Skeletal muscle satellite cell (primary cell): ENCODE data around the gene RIT1.
A peak's percentile ranks its signal among the peaks of the same experiment; 100 is the strongest.
"Not testable (repeated sequence)": the region's sequence is repeated elsewhere in the genome, so short reads cannot be mapped to it uniquely, and the experiment has no call there.

Experiments
- H3K27me3 ChIP-seq: 2 replicates; pipeline ENCODE4 v1.7.0; 2013; ENCODE audit warnings: low read length; ENCODE audit not compliant: control insufficient read depth, insufficient read depth
- H3K36me3 ChIP-seq: 2 replicates; pipeline ENCODE4 v1.7.0; 2013; ENCODE audit warnings: mild to moderate bottlenecking, control low read depth, low read length; ENCODE audit not compliant: insufficient read depth
- H3K4me1 ChIP-seq: 2 replicates; pipeline ENCODE4 v1.7.0; 2013; ENCODE audit warnings: low read length; ENCODE audit not compliant: control insufficient read depth, insufficient read depth
- H3K4me2 ChIP-seq: 2 replicates; pipeline ENCODE4 v1.7.0; 2013; ENCODE audit warnings: mild to moderate bottlenecking, low read length
- H3K4me3 ChIP-seq: 2 replicates; pipeline ENCODE4 v1.7.0; 2013; ENCODE audit warnings: low read length
- H3K9ac ChIP-seq: 2 replicates; pipeline ENCODE4 v1.7.0; 2013; ENCODE audit warnings: mild to moderate bottlenecking, low read depth, low read length, moderate library complexity
- H3K9me3 ChIP-seq: replicated peaks from 2 replicates; pipeline ENCODE4 v1.7.0; 2013; ENCODE audit warnings: mild to moderate bottlenecking, control low read depth, low read length

RIT1 gene

GRCh38 chr1:155931332-155932038, 20.3 kb upstream of the RIT1 start:
- peak overlapping the region; percentile 47 for H3K9ac ChIP-seq
- H3K9me3 ChIP-seq, result no peaks in the 10 kb centered on the region
- no peaks in the 10 kb centered on the region for H3K27me3 ChIP-seq
- peak overlapping the region; percentile 53 for H3K4me3 ChIP-seq
- H3K4me1 ChIP-seq, result peaks cover 33% of the 10 kb centered on the region
- peaks cover 65% of the 10 kb centered on the region for H3K36me3 ChIP-seq
- H3K4me2 ChIP-seq, result peak overlapping the region; percentile 97

GRCh38 chr1:155930725-155931124, 19.6 kb upstream of the RIT1 start:
- Histone ChIP-seq H3K4me3 (peak overlapping the region; percentile 53), H3K4me1 (peaks cover 33% of the 10 kb centered on the region), H3K4me2 (peak overlapping the region; percentile 97), H3K9ac (peak overlapping the region; percentile 29), H3K36me3 (peaks cover 72% of the 10 kb centered on the region)
- H3K9me3 ChIP-seq, H3K27me3 ChIP-seq: not testable (repeated sequence)

GRCh38 chr1:155929057-155929456, 17.9 kb upstream of the RIT1 start:
- Histone ChIP-seq H3K27me3 (no peaks in the 10 kb centered on the region), H3K4me2 (no peak overlapping the region), H3K4me3 (no peak overlapping the region), H3K36me3 (peaks cover 86% of the 10 kb centered on the region), H3K9ac (no peak overlapping the region), H3K4me1 (peaks cover 29% of the 10 kb centered on the region), H3K9me3 (no peaks in the 10 kb centered on the region)

- H3K9ac ChIP-seq, result no peak overlapping the region
- H3K4me1 ChIP-seq, result peaks cover 4% of the 10 kb centered on the region
- H3K36me3 ChIP-seq, result peaks cover 88% of the 10 kb centered on the region
- no peaks in the 10 kb centered on the region for H3K27me3 ChIP-seq
- no peak overlapping the region for H3K4me2 ChIP-seq
- H3K9me3 ChIP-seq, result no peaks in the 10 kb centered on the region
- no peak overlapping the region for H3K4me3 ChIP-seq
These were observed 14.4 kb upstream of the RIT1 start for GRCh38 chr1:155925506-155925905.

- no peaks in the 10 kb centered on the region for H3K9me3 ChIP-seq
- H3K4me1 ChIP-seq, result no peaks in the 10 kb centered on the region
- no peak overlapping the region for H3K4me3 ChIP-seq
- H3K36me3 ChIP-seq, result peaks cover 86% of the 10 kb centered on the region
- no peaks in the 10 kb centered on the region for H3K27me3 ChIP-seq
- no peak overlapping the region for H3K9ac ChIP-seq
- no peak overlapping the region for H3K4me2 ChIP-seq
These were observed 9.6 kb upstream of the RIT1 start for GRCh38 chr1:155920717-155921116.

GRCh38 chr1:155919801-155920200, 8.7 kb upstream of the RIT1 start:
- Histone ChIP-seq H3K4me2 (no peak overlapping the region), H3K4me3 (no peak overlapping the region), H3K9me3 (no peaks in the 10 kb centered on the region), H3K4me1 (no peaks in the 10 kb centered on the region), H3K9ac (no peak overlapping the region), H3K36me3 (peaks cover 85% of the 10 kb centered on the region), H3K27me3 (no peaks in the 10 kb centered on the region)

- H3K4me2 ChIP-seq, result no peak overlapping the region
- no peaks in the 10 kb centered on the region for H3K9me3 ChIP-seq
- no peaks in the 10 kb centered on the region for H3K27me3 ChIP-seq
- H3K4me3 ChIP-seq, result no peak overlapping the region
- no peaks in the 10 kb centered on the region for H3K4me1 ChIP-seq
- peaks cover 87% of the 10 kb centered on the region for H3K36me3 ChIP-seq
- H3K9ac ChIP-seq, result no peak overlapping the region
These were observed 7.5 kb upstream of the RIT1 start for GRCh38 chr1:155918660-155919059.

GRCh38 chr1:155913969-155914757, 3.0 kb upstream of the RIT1 start:
- H3K4me3 ChIP-seq, result no peak overlapping the region
- peaks cover 16% of the 10 kb centered on the region for H3K4me1 ChIP-seq
- no peaks in the 10 kb centered on the region for H3K9me3 ChIP-seq
- no peaks in the 10 kb centered on the region for H3K27me3 ChIP-seq
- peak overlapping the region; percentile 20 for H3K9ac ChIP-seq
- H3K4me2 ChIP-seq, result no peak overlapping the region
- peaks cover 75% of the 10 kb centered on the region for H3K36me3 ChIP-seq

GRCh38 chr1:155912056-155912536, 947 bp upstream of the RIT1 start:
- Histone ChIP-seq H3K9ac (peak overlapping the region; percentile 89), H3K36me3 (peaks cover 67% of the 10 kb centered on the region), H3K4me1 (peaks cover 16% of the 10 kb centered on the region), H3K9me3 (no peaks in the 10 kb centered on the region), H3K4me2 (peak overlapping the region; percentile 90), H3K4me3 (no peak overlapping the region), H3K27me3 (no peaks in the 10 kb centered on the region)

- Histone ChIP-seq H3K36me3 (peaks cover 65% of the 10 kb centered on the region), H3K4me1 (peaks cover 16% of the 10 kb centered on the region), H3K4me3 (peak overlapping the region; percentile 83), H3K9me3 (no peaks in the 10 kb centered on the region), H3K27me3 (no peaks in the 10 kb centered on the region), H3K4me2 (peak overlapping the region; percentile 90), H3K9ac (peak overlapping the region; percentile 89)
These were observed 478 bp downstream of the RIT1 start for GRCh38 chr1:155910621-155911121.

GRCh38 chr1:155909894-155910293, 1.3 kb downstream of the RIT1 start:
- Histone ChIP-seq H3K4me3 (peak overlapping the region; percentile 83), H3K4me2 (peak overlapping the region; percentile 90), H3K9ac (peak overlapping the region; percentile 89), H3K27me3 (no peaks in the 10 kb centered on the region), H3K9me3 (no peaks in the 10 kb centered on the region), H3K4me1 (peaks cover 16% of the 10 kb centered on the region), H3K36me3 (peaks cover 65% of the 10 kb centered on the region)
